ENCODE results near the gene HS3ST5.

- TF ChIP-seq CTCF (optimal IDR thresholded peaks at IDR 0.05 in 1 of 3, IDR thresholded peaks at IDR 0.05 in 1 of 3, conservative IDR thresholded peaks at IDR 0.05 in 1 of 3; ENCODE audit: extremely low read depth in 1 of 3, insufficient read depth in 2 of 3, low read length in 3 of 3) (no peak), EZH2 (IDR thresholded peaks at IDR 0.05; ENCODE audit: low read length) (no peak)
Measured at GRCh38 chr6:114157848-114158247, 185.0 kb downstream of the HS3ST5 start.
